Esophagus squamous epithelium (tissue), 5 donors: ENCODE results near the gene SMIM24. TPM values are rescaled to one million over a fixed set of nuclear protein-coding genes. Genes with fewer than 3 reads are reported as not detected.
"Not testable (repeated sequence)": the region's sequence is repeated elsewhere in the genome, so short reads cannot be mapped to it uniquely, and the experiment has no call there.

ENCODE experiments used
- DNase-seq: peaks from one replicate; lab custom pipeline; 2025; lab: John Stamatoyannopoulos, UW
- H3K27ac ChIP-seq, 4 donors: fragments of 200-600 bp; sonication (generic); one replicate each; pipeline ENCODE4 v1.5.1; 2016 to 2019; ENCODE audit warnings: mild to moderate bottlenecking in 1 of 4
- H3K27me3 ChIP-seq, 4 donors: fragments of 200-600 bp; sonication (generic); 1 replicate in 3 of 4; 2 replicates in 1 of 4; pipeline versions ENCODE4 v1.5.1 to v1.6.0; 2017 to 2021; ENCODE audit warnings: antibody characterized with exemption in 1 of 4
- H3K36me3 ChIP-seq, 3 donors: fragments of 200-600 bp; sonication (generic); one replicate each; pipeline ENCODE4 v1.5.1; 2016 to 2019
- H3K4me1 ChIP-seq, 3 donors: fragments of 200-600 bp; sonication (generic); one replicate each; pipeline ENCODE4 v1.5.1; 2017 to 2019
- H3K4me3 ChIP-seq, 4 donors: fragments of 200-600 bp; sonication (generic); 1 replicate in 3 of 4; 2 replicates in 1 of 4; pipeline ENCODE4 v1.5.1; 2016 to 2019; ENCODE audit warnings: mild to moderate bottlenecking in 2 of 4, moderate library complexity in 1 of 4
- H3K9me3 ChIP-seq, 3 donors: fragments of 200-600 bp; sonication (generic); one replicate each; pipeline ENCODE4 v1.5.1; 2016 to 2019
- POLR2A ChIP-seq, 4 donors: fragments of 450-650 bp; IDR thresholded peaks; one replicate each; pipeline ENCODE4 v1.6.1; 2017; ENCODE audit warnings: antibody characterized with exemption in 4 of 4, mild to moderate bottlenecking in 4 of 4, moderate library complexity in 3 of 4
- WGBS, 2 donors: methylation state at CpG; one replicate each; pipeline ENCODE4 v1.1.5; 2018; 5-methylcytosine and 5-hydroxymethylcytosine counted together
- intact Hi-C: fragments of 100-400 bp; cut with DNase I; formaldehyde crosslinking; loops from one replicate; pipeline ENCODE4 v1.15.0; 2022
- total RNA-seq, 4 donors: library from RNA; depleted of rRNA; stranded (reverse); fragments of >200 nt; gene quantifications; one replicate each; pipeline ENCODE4 v1.1.0, GENCODE V29; 2016
- TF ChIP-seq, protein P1 (sequence below), 6 experiments: fragments of 450-650 bp in 4 of 6; fragments of 200-600 bp in 2 of 6; sonication (generic) in 2 of 6; IDR thresholded peaks; one replicate each; pipeline ENCODE4 v1.5.1; 2016 to 2019; ENCODE audit warnings: antibody characterized with exemption in 6 of 6, mild to moderate bottlenecking in 4 of 6, moderate library complexity in 4 of 6
- donor health status: DM: yes; HTN: yes; CAD: no.

SMIM24 gene
- total RNA-seq, 4 donors from 2014 or later: not detected

DNA sequence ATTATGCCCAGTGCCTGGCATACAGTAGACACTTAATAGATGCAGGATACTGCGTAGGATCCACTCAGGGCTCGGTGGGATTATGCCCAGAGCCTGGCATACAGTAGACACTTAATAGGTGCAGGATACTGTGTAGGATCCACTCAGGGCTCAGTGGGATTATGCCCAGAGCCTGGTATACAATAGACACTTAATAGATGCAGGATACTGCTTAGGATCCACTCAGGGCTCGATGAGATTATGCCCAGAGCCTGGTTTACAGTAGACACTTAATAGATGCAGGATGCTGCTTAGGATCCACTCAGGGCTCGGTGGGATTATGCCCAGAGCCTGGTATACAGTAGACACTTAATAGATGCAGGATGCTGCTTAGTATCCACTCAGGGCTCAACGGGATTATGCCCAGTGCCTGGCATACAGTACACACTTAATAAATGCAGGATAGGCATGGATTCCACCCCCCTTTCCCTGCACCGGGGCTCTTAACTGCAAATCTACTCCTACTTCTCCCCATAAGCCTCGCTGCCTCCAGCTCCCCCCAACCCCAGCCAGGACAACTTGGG, 24.9 kb downstream of the SMIM24 start:
- 81% methylated on average over 5 to 7 of the region's 7 CpGs for WGBS, 2 donors
- Histone ChIP-seq H3K27me3 (no peaks in the 10 kb centered on the region), H3K4me3 (no peak overlapping the region), H3K9me3 (no peaks in the 10 kb centered on the region), H3K27ac (peak overlapping the region in 2 of 4 donors; percentile 5 to 88), H3K36me3 (peaks cover 44 to 100% (median 54%) of the 10 kb centered on the region in 3 donors), H3K4me1 (peaks cover 21 to 59% (median 33%) of the 10 kb centered on the region in 3 donors)
- TF ChIP-seq, protein P1, sequence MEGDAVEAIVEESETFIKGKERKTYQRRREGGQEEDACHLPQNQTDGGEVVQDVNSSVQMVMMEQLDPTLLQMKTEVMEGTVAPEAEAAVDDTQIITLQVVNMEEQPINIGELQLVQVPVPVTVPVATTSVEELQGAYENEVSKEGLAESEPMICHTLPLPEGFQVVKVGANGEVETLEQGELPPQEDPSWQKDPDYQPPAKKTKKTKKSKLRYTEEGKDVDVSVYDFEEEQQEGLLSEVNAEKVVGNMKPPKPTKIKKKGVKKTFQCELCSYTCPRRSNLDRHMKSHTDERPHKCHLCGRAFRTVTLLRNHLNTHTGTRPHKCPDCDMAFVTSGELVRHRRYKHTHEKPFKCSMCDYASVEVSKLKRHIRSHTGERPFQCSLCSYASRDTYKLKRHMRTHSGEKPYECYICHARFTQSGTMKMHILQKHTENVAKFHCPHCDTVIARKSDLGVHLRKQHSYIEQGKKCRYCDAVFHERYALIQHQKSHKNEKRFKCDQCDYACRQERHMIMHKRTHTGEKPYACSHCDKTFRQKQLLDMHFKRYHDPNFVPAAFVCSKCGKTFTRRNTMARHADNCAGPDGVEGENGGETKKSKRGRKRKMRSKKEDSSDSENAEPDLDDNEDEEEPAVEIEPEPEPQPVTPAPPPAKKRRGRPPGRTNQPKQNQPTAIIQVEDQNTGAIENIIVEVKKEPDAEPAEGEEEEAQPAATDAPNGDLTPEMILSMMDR (IDR thresholded peaks at IDR 0.05): no peak
- TF ChIP-seq POLR2A (IDR thresholded peaks at IDR 0.05): no peak
- no peak for DNase-seq
- intact Hi-C loops: no loop called here

DNA sequence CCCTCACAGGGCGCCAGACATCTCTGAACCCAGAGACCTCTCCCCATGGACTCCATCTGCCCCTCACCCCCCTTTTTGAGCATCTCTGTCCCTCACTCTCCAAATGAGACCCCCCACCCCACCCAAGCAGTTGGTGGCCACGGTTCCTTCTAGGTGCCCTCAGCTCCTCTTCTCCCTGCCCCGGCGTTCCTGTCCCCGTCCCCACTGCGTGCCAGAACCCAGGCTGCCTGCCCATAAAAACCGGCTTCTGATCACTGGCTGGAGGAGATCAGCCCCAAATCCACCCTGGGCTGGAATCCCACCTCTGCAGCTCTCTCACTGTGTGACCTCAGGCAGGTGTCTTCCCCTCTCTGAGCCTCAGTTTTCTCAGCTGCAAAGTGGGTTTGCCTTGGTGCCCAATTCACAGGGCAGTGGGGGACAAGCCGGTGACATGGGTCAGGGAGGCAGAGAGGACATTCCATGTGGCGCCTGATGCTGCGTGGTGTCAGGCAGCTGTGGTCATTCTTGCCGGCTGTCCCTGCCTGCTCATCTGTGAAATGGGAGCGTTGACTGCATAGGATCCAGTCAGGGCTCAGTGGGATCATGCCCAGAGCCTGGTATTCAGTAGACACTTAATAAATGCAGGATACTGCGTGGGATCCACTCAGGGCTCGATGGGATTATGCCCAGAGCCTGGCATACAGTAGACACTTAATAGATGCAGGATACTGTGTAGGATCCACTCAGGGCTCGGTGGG, 25.5 kb downstream of the SMIM24 start:
- no peak for TF ChIP-seq POLR2A (IDR thresholded peaks at IDR 0.05)
- TF ChIP-seq, protein P1 (IDR thresholded peaks at IDR 0.05): no peak
- Histone ChIP-seq H3K27me3 (no peaks in the 10 kb centered on the region), H3K4me1 (peaks cover 19 to 53% (median 30%) of the 10 kb centered on the region in 3 donors), H3K9me3 (no peaks in the 10 kb centered on the region), H3K27ac (peak overlapping the region in 1 of 4 donors; percentile 14), H3K36me3 (peaks cover 44 to 100% (median 61%) of the 10 kb centered on the region in 3 donors), H3K4me3 (no peak overlapping the region)
- intact Hi-C loops: no loop called here
- no peak for DNase-seq
- WGBS, 2 donors: 92 to 94% methylated on average over 5 to 9 of the region's 15 CpGs

DNA sequence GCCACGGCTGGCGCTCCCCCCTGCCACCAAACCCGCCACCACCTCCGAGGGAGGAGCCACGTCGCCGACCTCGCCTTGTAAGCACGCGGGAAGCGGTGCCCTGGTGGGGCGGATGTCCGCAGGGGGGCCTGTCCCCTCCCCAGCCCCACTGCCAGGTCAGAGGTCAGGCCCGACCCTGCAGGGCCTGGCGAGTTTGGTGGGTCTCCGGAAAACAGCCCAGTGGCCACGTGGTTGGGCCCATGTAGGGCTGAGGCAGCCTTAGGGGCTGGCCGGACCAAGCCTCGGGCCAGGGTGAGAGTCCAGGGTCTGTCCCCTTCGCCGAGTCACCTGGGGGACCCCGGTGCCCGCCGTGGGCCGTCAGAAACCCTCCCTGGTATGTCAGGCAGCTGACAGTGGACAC, 26.5 kb downstream of the SMIM24 start:
- H3K36me3 ChIP-seq: peaks cover 49 to 100% (median 71%) of the 10 kb centered on the region in 3 donors
- TF ChIP-seq, protein P1 (IDR thresholded peaks at IDR 0.05): no peak
- no peak for TF ChIP-seq POLR2A (IDR thresholded peaks at IDR 0.05)
- H3K9me3 ChIP-seq: no peaks in the 10 kb centered on the region
- H3K4me3 ChIP-seq: no peak overlapping the region
- WGBS, 2 donors: 40% methylated on average over 1 of the region's 25 CpGs; no CpG with 5 or more reads in 1 of the 2 donors
- DNase-seq: no peak
- peak overlapping the region in 3 of 4 donors; percentile 1 to 14 (median 5) for H3K27ac ChIP-seq
- intact Hi-C loops: no loop called here
- no peaks in the 10 kb centered on the region for H3K27me3 ChIP-seq
- H3K4me1 ChIP-seq: peaks cover 11 to 43% (median 21%) of the 10 kb centered on the region in 3 donors

DNA sequence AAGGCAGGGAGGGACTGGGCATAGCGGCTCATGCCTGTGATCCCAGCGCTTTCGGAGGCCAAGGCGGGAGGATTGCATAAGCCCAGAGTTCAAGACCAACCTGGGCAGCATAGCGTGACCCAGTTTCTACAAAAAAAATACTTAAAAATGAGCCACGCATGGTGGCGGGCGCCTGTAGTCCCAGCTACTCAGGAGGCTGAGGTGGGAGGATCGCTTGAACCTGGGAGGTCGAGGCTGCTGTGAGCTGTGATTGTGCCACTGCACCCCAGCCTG, 27.4 kb downstream of the SMIM24 start:
- H3K27ac ChIP-seq: peak overlapping the region in 2 of 4 donors; percentile 67 to 81
- DNase-seq, H3K4me3 ChIP-seq, H3K27me3 ChIP-seq, intact Hi-C loops, H3K9me3 ChIP-seq: not testable (repeated sequence)
- H3K36me3 ChIP-seq: peaks cover 56 to 100% (median 78%) of the 10 kb centered on the region in 3 donors
- WGBS, 2 donors: 92 to 96% methylated on average over 2 to 6 of the region's 10 CpGs
- peaks cover 1 to 33% (median 14%) of the 10 kb centered on the region in 3 donors for H3K4me1 ChIP-seq

DNA sequence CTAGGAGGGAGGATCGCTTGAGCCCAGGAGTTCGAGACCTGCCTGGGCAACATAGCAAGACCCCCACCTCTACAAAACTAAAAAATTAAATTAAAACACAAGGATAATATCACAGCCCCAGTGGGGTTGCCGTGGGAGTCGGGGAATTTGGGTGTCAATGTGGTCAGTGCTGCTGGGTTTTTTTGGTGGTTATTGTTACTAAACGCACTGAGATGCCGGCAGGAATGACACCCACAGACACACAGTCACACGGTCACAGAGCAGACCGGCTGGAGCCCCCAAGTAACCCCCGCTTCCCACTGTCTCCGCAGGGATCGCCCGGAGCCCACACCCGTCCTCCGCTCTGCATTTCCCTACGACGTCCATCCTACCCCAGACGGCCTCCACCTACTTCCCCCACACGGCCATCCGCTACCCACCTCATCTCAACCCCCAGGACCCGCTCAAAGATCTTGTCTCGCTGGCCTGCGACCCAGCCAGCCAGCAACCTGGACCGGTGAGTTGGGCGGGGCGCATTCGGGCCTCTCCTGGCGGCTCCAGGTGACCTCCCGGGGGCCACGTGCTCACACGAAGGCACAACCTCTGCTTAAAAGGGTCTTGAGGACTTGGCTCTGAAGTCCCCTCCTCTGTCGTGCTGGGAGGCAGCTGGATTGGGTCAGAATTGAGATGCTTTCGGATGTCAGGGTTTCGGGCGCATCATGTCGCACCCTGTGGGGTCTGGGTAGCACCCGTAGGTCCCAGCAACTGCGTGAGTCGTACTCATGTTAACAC, 28.0 kb downstream of the SMIM24 start:
- TF ChIP-seq POLR2A (IDR thresholded peaks at IDR 0.05): no peak
- TF ChIP-seq, protein P1 (IDR thresholded peaks at IDR 0.05): no peak
- intact Hi-C loops: no loop called here
- H3K36me3 ChIP-seq: peaks cover 61 to 100% (median 78%) of the 10 kb centered on the region in 3 donors
- no peaks in the 10 kb centered on the region for H3K9me3 ChIP-seq
- H3K27me3 ChIP-seq: no peaks in the 10 kb centered on the region
- DNase-seq: no peak
- H3K4me3 ChIP-seq: no peak overlapping the region
- peak overlapping the region in 3 of 4 donors; percentile 67 to 84 (median 81) for H3K27ac ChIP-seq
- H3K4me1 ChIP-seq: peaks cover 0 to 28% (median 10%) of the 10 kb centered on the region in 3 donors
- WGBS, 2 donors: 91 to 93% methylated on average over 24 to 26 of the region's 38 CpGs
